ENCODE results near the gene KCNN1. TPM values are rescaled to one million over a fixed set of nuclear protein-coding genes. Genes with fewer than 3 reads are reported as not detected.

KCNN1 gene
- total and polyA plus RNA-seq, 2 of the 13 experiments (the other 11 are each of a cell fraction or from before 2014, with no cell fraction given) = 0.04 TPM; not detected in 1

- TF ChIP-seq ZNF704 (CRISPR knock-in tag; IDR thresholded peaks at IDR 0.05; ENCODE audit: borderline replicate concordance) = no peak
- TF ChIP-seq AKNA (CRISPR knock-in tag; IDR thresholded peaks at IDR 0.05; ENCODE audit: borderline replicate concordance) = no peak
- no peak for TF ChIP-seq SNRNP70 (IDR thresholded peaks at IDR 0.05; ENCODE audit: low read depth, low read length)
- no peak for TF ChIP-seq JARID2 (CRISPR knock-in tag; IDR thresholded peaks at IDR 0.05; ENCODE audit: insufficient replicate concordance)
- TF ChIP-seq HOXA3 (CRISPR knock-in tag; IDR thresholded peaks at IDR 0.05) = peak; percentile 52; the same call in 1 of the 2 replicates
- no peak for TF ChIP-seq PITX1 (CRISPR knock-in tag; IDR thresholded peaks at IDR 0.05)
- no peak for TF ChIP-seq ZC3H4 (CRISPR knock-in tag; IDR thresholded peaks at IDR 0.05; ENCODE audit: borderline replicate concordance)
- TF ChIP-seq POLR2AphosphoS2 (IDR thresholded peaks at IDR 0.05; ENCODE audit: low read depth, low read length) = no peak
- TF ChIP-seq PRMT3 (CRISPR knock-in tag; IDR thresholded peaks at IDR 0.05; ENCODE audit: borderline replicate concordance, low read depth) = no peak
- TF ChIP-seq, protein P1, sequence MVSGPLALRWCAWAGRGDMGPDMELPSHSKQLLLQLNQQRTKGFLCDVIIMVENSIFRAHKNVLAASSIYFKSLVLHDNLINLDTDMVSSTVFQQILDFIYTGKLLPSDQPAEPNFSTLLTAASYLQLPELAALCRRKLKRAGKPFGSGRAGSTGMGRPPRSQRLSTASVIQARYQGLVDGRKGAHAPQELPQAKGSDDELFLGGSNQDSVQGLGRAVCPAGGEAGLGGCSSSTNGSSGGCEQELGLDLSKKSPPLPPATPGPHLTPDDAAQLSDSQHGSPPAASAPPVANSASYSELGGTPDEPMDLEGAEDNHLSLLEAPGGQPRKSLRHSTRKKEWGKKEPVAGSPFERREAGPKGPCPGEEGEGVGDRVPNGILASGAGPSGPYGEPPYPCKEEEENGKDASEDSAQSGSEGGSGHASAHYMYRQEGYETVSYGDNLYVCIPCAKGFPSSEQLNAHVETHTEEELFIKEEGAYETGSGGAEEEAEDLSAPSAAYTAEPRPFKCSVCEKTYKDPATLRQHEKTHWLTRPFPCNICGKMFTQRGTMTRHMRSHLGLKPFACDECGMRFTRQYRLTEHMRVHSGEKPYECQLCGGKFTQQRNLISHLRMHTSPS (CRISPR knock-in tag; IDR thresholded peaks at IDR 0.05; ENCODE audit: low read depth) = no peak
- no peak for TF ChIP-seq RERE (CRISPR knock-in tag; IDR thresholded peaks at IDR 0.05; ENCODE audit: low read depth)
- 0 out of 2 replicates have a peak, but pooled peaks have one; percentile 70 for TF ChIP-seq KDM3A (CRISPR knock-in tag; IDR thresholded peaks at IDR 0.05; ENCODE audit: low read depth)
- TF ChIP-seq SPEN (CRISPR knock-in tag; IDR thresholded peaks at IDR 0.05; ENCODE audit: low read depth) = peak; percentile 47; the same call in 1 of the 2 replicates
- no peak; the same call in 1 of the 2 replicates for TF ChIP-seq ZNF768 (CRISPR knock-in tag; IDR thresholded peaks at IDR 0.05)
Measured at GRCh38 chr19:18007044-18007916, 40.4 kb downstream of the KCNN1 start (continued).
